IPS-18c (cell line): ENCODE results near the gene OR52H1.

ENCODE experiments used
- H3K4me3 ChIP-seq: 2 replicates; pipeline ENCODE4 v1.7.0; 2013; ENCODE audit warnings: low read depth, mild to moderate bottlenecking, low read length, moderate library complexity; ENCODE audit not compliant: insufficient read depth
- H3K9me3 ChIP-seq: one replicate; pipeline ENCODE4 v1.6.1; 2013; ENCODE audit warnings: mild to moderate bottlenecking, low read length, moderate library complexity; ENCODE audit not compliant: control insufficient read depth, insufficient read depth

The OR52H1 gene

DNA sequence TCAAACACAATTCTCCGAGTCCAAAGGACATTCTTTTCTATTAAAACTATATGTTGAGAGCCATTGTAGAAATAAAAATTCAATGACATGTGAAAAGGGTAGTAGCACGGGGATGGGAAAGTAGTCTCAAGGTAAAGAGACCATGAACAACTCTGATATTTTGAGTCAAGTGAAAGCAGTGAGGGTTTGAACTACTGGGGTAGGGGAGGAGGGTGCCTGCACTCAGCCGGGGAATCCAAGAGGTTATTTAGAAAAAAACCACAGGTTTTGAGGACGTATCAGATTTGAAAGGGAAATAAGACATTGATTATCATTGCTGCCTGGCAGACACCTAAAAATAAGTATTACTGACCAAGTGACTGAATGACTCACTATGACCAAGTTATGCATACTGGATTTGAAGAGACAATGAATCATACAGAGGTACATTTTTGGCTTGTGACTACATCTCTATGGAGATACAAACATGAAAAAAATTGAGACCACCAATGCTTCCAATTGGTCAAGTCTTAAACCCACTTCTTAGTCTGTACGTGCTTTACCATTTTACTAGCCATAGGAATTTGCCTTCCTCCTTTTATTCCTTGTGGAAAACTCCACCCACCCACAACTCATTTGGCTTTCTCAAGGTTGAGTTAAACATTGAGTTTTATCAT lies 2.2 kb upstream of the OR52H1 start:
- no peaks in the 10 kb centered on the region for H3K9me3 ChIP-seq
- no peak overlapping the region for H3K4me3 ChIP-seq

DNA sequence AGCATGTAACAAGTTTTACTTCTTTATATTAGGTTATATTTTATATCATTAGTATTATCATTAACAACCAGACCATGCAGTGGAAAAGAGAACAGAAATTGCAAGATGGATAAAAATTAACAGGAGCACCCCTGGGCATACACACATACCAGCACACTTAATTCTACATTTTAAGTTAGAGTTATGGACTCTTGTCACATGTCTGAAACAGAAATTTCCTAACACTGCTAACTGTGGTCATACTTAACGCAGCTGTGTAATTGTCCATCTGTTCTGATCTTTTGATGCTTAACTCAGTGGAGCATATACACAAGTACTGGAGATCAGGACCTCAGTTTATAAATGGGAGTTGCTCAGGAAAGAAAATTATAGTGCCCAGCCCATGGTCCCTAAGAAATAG lies 358 bp downstream of the OR52H1 start:
- Histone ChIP-seq H3K4me3 (no peak overlapping the region), H3K9me3 (no peaks in the 10 kb centered on the region)

DNA sequence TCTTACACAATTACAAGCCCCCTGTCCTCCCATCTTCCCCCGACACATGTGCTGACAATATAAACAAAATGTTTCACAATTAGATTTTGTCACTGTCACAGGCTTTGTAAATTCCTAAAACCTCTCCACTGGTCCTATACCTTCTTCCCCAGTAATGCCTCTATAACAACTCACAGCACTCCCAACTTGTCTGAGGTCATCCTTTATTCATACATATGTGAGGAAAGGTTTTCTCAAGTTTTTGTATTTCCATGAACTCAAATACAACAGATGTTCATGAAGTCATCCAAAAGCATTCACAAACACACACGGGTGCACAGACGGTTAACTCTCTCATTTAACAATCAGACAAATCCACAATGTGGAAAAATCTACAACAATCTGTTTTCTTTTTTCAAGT lies 1.9 kb downstream of the OR52H1 start:
- no peak overlapping the region for H3K4me3 ChIP-seq
- H3K9me3 ChIP-seq = no peaks in the 10 kb centered on the region

DNA sequence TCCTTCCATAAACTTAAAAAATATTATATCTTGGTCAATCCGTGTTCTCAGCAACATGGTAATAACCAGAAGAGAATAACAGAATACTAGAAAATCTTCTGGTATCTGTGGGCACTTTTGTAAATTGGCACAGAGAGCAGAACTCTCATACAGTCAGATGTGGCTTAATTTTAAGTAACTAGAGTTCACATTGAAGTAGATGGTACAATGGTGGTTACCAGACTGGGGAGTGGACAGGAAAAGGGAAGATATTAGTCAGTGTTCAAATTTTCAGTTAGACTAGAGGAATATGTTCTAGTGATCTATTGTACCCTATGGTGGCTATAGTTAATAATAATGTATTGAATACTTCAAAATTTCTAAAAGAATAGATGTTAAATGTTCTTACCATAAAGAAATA lies 6.9 kb downstream of the OR52H1 start:
- no peaks in the 10 kb centered on the region for H3K9me3 ChIP-seq
- no peak overlapping the region for H3K4me3 ChIP-seq

DNA sequence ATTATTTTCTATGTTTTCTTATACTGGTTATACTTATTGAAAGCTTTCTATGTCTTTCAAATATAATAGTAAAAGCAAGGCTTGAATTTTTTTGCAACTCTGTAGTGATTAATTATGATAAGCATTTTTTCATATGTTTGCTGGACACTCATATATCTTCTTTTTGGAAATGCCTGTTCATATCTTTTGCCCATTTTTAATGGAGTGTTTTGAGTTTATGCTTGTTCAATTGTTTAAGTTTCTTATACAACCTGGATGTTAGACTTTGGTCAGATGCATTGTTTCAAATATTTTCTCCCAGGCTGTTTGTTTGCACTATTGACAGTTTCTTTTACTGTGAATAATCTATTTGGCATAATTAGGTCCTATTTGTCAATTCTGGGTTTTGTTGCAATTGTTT lies 11.9 kb downstream of the OR52H1 start:
- no peaks in the 10 kb centered on the region for H3K9me3 ChIP-seq
- no peak overlapping the region for H3K4me3 ChIP-seq

DNA sequence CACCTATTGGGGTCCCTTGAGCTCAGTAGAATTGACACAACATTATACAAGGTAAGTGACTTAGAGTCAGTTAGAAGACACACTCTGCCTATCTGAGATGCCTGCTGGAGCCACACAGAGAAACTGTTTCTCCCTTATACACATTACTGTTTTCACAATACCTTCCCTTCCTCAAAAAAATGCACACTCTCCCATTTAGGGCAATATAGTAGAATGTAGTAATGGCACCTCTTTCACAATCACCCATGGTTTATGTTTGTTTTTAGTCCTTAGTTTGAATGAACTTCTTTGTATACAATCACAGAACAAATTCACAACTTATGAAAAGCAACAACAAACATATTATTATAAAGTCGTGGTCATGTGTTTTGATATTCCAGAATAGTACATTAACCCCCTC lies 14.3 kb downstream of the OR52H1 start:
- Histone ChIP-seq H3K4me3 (no peak overlapping the region), H3K9me3 (no peaks in the 10 kb centered on the region)

DNA sequence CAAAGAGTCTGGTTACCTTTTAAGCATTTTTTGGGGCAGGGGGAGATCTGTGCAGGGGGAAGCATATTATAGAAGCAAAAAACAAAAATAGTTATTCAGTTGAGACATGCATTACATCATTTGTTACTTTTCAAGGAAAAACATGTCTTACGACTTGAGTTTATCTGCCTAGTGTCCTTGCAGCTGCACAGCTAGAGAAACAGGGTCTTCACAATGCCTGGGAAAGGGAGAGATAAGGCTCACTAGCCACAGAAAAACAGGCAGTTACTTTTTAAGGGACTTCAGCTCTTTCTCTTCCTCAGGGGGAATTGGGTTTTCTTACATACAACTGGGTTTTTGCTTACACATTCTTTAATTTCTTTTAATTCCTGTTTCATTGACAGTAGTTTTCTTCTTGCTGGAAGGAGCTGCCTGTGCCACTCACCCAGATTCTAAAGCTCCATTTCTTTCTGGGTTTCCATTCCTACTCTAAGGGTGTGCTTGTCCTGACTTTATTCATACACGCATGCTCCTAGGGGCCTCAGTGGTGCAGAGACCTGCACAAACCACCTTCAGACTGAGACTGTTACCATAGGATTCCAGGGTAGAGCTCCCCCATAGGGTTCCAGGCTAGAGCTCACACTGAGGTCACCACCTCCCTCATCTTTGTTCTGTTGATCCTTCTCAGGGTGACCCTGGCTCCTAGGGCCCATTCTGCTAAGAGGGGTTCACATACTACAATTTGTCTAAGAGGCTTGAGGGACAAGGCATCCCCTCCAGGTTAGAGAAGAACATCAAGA lies 17.1 kb downstream of the OR52H1 start:
- H3K4me3 ChIP-seq = no peak overlapping the region
- no peaks in the 10 kb centered on the region for H3K9me3 ChIP-seq

DNA sequence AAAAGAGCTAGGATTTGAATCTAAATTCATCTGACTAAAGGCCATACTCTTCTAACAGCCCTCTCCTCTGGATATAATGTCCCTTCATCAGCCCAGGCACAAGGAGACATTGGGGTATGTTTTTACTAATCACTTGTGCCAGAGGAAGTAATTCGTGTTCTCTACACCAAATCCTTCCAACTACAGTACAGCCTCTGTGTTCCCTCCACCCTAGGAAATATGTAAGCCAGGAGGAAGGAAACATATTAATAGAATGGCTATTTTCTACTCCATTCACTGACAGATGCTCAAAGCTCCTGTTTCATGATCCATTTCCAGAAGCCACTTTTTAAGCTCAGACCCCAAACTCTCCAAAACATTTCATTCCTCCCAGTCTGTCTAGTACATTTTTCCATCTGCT lies 19.8 kb downstream of the OR52H1 start:
- H3K4me3 ChIP-seq = no peak overlapping the region
- no peaks in the 10 kb centered on the region for H3K9me3 ChIP-seq

DNA sequence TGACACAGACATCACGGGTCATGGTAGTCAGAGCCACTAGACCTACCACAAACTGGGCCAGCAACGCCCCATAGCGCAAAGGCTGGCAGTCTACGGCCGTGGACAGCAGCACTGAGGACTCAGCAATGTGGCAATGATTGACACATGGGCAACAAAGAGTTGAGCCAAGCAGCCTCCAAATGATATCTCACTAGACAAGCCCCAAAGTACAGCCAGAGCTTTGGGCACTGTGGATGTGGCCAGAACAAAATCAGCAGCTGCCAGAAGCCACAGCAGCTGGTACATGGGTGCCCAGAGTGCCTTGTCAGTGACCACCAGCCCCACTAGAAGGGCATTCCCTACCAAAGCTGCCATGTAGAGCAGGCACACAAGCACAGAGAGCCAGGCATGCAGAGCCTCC lies 20.6 kb downstream of the OR52H1 start:
- Histone ChIP-seq H3K9me3 (no peaks in the 10 kb centered on the region), H3K4me3 (no peak overlapping the region)

DNA sequence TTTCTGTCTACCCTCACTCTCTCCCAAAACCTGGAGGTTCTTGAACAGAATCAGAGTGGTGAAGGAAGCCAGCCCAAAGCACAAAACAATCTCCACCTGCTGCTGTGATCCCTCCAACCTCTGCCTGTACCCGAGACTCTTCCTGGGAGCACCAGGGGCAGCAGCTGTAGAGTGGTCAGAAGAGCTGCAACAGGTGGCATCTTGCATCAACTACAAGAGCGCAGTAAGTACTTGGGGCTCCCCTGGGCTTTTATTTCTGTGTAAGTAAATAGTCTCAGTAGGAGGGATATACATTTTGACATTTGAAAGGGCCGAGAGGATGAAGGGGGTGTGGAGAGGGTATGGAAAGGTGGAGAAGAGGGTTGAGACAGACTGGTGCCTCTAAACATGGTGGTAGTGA lies 23.6 kb downstream of the OR52H1 start:
- H3K9me3 ChIP-seq = no peaks in the 10 kb centered on the region
- H3K4me3 ChIP-seq = no peak overlapping the region

DNA sequence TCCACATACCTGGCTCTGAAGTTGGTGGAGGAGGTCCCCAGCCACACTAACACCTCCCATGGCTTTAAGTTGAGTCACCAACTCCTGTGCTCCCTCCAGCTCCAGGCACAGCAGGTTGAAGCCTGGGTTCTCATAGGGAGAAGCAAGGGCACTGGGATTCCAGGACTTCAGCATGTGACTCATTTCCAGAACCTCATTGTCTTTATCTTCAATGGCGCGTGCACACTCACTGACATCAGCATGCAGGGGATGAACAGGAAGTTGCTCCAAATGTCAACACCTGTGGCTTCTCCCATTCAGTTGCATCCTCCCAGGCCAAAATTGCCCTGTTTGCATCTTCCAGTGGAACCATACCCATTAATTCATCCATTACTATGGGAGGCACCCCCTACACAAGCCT lies 26.0 kb downstream of the OR52H1 start:
- Histone ChIP-seq H3K4me3 (no peak overlapping the region), H3K9me3 (no peaks in the 10 kb centered on the region)

DNA sequence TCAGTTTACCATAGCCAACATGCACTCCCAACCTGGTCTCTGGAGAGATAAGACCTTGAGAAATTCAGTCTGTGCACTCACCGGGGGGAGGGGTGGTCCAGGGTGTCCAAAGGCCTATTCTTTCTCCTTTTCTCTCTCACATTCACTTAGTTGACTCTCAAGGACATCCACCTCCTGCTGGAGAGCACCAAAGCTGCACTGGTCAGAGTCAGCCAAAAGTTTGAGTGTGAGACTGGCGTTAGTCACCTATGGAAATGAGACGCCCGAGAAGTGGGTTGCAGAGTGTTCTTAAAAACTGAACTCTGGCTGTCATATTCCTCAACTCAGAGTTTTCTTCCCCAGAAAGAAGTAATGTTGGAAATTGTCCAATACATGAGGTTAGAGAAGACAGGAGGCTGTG lies 26.8 kb downstream of the OR52H1 start:
- Histone ChIP-seq H3K4me3 (no peak overlapping the region), H3K9me3 (no peaks in the 10 kb centered on the region)

DNA sequence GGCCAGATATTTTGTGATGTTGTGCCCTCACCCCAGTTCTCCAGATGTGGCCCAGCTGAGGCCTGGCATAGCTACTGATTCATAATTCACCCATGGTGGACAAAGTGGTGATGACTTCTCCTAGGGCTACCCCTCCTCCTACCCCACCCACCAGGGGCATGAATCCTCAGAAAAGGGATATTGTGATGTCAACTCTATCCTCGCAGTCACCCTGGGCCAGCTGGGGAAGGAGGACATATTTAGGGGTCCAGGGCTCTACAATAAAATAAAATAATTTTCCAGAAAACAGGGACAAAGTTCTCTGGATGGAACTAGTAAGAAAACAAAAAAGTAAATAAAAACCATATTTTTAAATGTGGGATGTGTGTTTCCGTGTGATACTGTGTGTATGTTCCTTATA lies 31.7 kb downstream of the OR52H1 start, which contains the start of gene UBQLNL:
Gene UBQLNL (minus strand): TSS at position 101 of the 400 bp plus-strand sequence. CDS start 258 bp downstream, outside the sequence.
- no peaks in the 10 kb centered on the region for H3K9me3 ChIP-seq

DNA sequence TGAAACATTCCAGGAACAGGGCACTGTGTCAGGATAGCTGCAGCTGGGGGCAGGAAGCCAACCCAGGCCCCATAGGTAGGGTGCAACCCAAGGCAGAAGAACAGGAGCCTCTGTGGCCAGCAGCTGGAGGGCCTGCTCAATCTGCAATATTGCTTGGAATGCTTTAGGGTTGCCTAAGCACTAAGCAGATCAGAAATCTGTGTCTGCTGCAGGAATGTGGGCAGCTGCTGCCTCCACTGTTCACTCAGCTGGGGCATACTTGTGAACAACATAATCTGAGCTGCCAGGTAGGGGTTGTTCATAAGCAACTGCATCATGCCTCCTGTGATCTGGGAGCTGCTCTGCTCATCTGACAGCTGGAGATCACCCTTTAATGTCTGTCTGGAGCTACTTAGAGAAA lies 33.5 kb downstream of the OR52H1 start:
- H3K9me3 ChIP-seq = no peaks in the 10 kb centered on the region
- no peak overlapping the region for H3K4me3 ChIP-seq

More for the DNA sequence above, 31.7 kb downstream of the OR52H1 start, which contains the start of gene UBQLNL:
- no peak within 1 kb of the TSS for H3K4me3 ChIP-seq

DNA sequence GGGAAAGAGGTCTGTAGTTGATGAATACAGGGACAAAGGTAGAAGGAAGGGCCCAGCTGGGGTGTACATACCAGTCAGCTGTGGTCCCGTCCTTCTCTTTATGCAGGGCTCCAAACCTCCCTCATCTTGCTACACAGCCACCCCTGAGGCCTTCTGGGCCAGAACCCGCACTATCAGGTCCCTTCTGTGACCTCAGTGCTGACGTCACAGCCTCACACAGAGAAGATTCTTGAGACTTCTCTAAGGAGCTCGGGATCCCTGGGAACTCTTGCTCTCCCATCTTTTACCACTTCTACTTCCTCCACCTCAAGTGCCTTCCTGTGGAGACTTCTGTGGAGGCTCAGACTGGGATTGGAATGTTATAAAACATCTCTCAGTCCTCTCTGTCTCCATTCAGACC lies 38.5 kb downstream of the OR52H1 start, which contains the start of gene UBQLN3:
Gene UBQLN3 (minus strand): TSS at position 155 of the 400 bp plus-strand sequence. CDS start 399 bp downstream, outside the sequence.
- no peaks in the 10 kb centered on the region for H3K9me3 ChIP-seq

DNA sequence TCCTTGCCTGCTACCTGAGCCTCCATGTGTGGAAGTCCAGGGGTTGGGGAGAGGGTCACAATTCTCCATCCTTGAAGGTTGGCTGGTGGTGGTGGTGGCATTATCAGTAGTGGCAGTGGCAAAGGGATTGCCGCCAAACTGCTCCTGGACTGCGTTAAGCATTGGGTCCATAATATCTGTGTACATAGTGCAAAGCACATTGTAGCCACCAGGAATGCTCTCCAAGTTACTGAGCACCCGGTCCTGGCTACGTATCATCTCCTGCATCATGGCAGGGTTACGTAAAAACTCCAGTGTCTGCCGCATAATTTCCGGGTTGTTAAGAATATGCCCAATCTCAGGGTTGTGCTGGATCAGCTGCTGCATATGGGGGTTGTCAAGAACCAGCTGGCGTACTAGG lies 39.7 kb downstream of the OR52H1 start:
- no peak overlapping the region for H3K4me3 ChIP-seq
- no peaks in the 10 kb centered on the region for H3K9me3 ChIP-seq

More for the DNA sequence above, 38.5 kb downstream of the OR52H1 start, which contains the start of gene UBQLN3:
- no peak within 1 kb of the TSS for H3K4me3 ChIP-seq

DNA sequence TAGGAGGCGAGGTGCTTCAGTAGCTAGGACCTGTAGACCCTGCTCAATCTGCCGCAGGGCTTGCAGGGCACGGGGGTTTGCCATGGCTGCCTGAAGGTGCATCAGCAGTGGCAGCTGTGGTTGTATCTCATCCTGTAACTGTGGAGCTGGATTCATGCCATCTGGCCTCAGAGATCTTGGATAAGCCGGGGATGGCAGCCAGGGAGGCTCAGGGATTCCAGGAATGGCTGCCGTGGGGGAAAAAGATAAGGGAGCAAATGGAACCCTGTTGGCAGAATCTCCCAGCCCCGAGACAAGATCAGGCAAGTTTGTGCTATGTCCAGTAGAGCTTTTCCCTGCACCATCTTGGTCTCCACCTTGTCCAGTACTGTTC lies 40.4 kb downstream of the OR52H1 start:
- no peak overlapping the region for H3K4me3 ChIP-seq
- H3K9me3 ChIP-seq = no peaks in the 10 kb centered on the region

DNA sequence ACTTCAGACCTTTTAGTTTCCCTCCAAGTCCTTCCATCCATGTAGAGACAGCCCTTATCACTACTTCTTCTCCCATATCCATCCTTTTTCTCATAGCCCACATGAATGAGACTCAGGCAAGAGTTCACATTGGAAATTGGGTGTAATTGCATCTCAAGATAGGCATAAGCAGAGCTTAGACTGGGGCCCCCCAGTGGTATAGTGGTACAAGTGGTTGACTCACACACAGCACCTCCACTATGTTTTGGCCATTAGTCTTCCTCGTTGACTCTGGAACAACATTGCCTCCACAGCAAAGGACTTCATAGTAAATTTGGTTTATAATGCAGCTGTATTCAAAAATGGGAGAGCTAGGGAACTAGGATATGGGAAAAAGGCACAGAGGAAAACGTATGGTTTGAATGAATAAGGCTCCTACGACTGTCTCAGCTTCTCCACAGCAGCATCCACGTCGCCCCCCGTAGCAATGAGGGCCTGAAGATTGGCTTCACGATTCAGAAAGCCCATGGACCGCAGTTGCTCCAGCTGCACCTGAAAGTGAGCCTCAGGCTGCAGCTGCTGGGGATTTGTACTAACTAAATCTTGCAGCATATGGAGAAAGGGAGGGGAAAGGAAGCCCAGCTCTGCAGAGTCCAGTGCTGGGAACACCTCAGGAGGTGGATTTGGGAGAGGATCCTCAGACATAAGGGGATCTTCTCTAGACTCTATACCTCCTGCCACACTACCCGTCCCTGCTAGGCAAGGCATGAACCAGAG lies 41.0 kb downstream of the OR52H1 start:
- Histone ChIP-seq H3K4me3 (no peak overlapping the region), H3K9me3 (no peaks in the 10 kb centered on the region)
